ENCODE results near the gene NEMP2.

NEMP2 gene

GRCh38 chr2:190457256-190457655, 77.3 kb downstream of the NEMP2 start:
- DNase-seq (ENCODE audit: low read depth in 2 of 2), result no peak

DNA sequence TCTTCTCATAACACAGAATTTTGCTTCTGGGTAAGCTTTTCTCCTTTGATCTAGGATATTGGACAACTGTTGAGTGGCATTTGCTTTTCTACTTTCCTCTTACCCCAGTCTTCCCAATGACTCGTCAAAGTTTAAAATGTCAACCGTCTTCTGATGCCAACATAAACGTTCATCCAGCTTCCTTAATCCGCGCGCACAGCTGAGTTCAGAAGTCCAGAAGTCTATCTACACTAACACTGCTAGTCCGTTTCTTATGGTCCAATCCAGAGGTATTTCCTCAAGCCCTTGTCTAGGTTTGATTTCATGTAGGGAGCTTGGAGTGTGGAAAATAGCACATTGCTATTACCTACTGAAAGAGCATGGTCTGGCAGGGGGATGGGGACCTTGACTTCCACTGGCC, 77.7 kb downstream of the NEMP2 start:
- DNase-seq (ENCODE audit: low read depth in 2 of 2), result no peak

- DNase-seq (ENCODE audit: low read depth in 2 of 2), result no peak
Measured at GRCh38 chr2:190455358-190456095, 79.0 kb downstream of the NEMP2 start.

- DNase-seq (ENCODE audit: low read depth in 2 of 2), result no peak
Measured at GRCh38 chr2:190454795-190455194, 79.7 kb downstream of the NEMP2 start.

Measured in stimulated activated CD4-positive, alpha-beta T cell treated with anti-CD3 and anti-CD28 coated beads, Interleukin-1b, Interleukin-23, amount 100 ng/mL, for 4 hours (primary cell).